ENCODE measurements around the gene SH3BP5L. TPM values are rescaled to one million over a fixed set of nuclear protein-coding genes. Genes with fewer than 3 reads are reported as not detected.
A peak's percentile ranks its signal among the peaks of the same experiment; 100 is the strongest.

SH3BP5L gene
- total and polyA plus RNA-seq, 2 of the 13 experiments (the other 11 are each of a cell fraction or from before 2014, with no cell fraction given) = 10.3 to 14.9 TPM

DNA sequence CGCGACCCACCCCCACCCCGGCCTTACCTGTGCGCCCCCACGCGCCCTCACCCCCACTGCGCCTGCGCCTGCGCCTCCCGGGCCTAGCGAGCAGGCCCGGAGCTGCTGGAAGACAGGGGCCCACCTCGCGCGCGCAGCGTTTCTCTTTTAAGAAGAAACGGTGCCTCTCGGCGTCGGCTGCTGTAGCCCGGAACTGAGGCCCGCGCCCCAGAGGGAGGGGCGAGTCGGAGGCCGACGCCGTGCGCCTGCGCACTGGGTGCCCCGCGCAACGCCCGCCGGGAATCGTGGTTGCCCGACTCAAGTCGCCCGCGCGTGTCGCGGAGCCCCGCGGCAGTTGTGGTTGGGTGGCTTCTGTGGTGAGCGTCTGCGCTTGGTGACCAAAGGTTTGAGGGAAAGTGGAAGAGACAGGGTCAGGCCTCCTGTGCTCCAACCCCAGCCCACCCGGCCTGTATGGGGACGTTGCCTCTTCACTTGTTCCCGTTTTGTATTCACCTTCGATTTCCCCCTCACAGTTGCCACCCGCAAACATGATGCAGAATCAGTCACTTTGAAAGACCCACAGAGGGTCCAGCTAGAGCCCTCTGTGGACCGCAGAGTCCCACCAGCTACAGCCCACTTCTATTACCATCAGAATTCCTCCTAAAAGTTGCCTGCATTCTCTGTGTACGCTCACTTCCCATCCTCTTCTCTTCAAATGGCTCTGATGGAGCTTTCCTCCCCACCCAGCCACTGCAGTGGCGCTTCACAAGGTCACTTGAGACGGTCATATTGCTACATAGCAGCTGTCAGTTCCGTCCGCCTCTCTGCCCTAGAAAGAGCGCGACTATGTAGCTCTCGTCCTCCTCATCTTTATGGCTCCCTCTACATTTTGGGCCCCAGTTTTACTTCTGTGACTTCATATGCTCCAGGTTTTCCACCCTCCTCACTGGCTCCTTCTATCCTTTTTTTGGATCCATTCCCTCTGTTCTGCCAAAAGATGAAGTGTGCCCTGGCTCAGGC lies 33.5 kb upstream of the SH3BP5L start, which contains the start of gene ZNF692 (continued):
- TF ChIP-seq SUZ12 (IDR thresholded peaks at IDR 0.05; ENCODE audit: low read depth, low read length) (peak; percentile 20; the same call in 1 of the 2 replicates), ZNF44 (CRISPR knock-in tag; IDR thresholded peaks at IDR 0.05) (no peak), IKZF1 (IDR thresholded peaks at IDR 0.05) (no peak), POLR2AphosphoS2 (IDR thresholded peaks at IDR 0.05; ENCODE audit: low read depth, low read length) (no peak), CBX1 (IDR thresholded peaks at IDR 0.05; ENCODE audit: low read depth) (peak; percentile 45), BCL6 (CRISPR knock-in tag; IDR thresholded peaks at IDR 0.05) (peak; percentile 26), RNF2 (conservative IDR thresholded peaks at IDR 0.05; ENCODE audit: low read depth) (0 out of 2 replicates have a peak, but pooled peaks have one; percentile 39), HNRNPK (IDR thresholded peaks at IDR 0.05; ENCODE audit: low read depth, low read length, poor library complexity, severe bottlenecking) (peak; percentile 52), NRL (CRISPR knock-in tag; IDR thresholded peaks at IDR 0.05; ENCODE audit: borderline replicate concordance) (peak; percentile 81; the same call in 1 of the 2 replicates), KDM6A (CRISPR knock-in tag; IDR thresholded peaks at IDR 0.05; ENCODE audit: low read depth) (no peak), KAT8 (CRISPR knock-in tag; IDR thresholded peaks at IDR 0.05) (peak; percentile 88), FOXC1 (CRISPR knock-in tag; IDR thresholded peaks at IDR 0.05; ENCODE audit: borderline replicate concordance) (peak; percentile 46; the same call in 1 of the 2 replicates), SIX1 (CRISPR knock-in tag; IDR thresholded peaks at IDR 0.05; ENCODE audit: borderline replicate concordance) (no peak), RFXAP (CRISPR knock-in tag; IDR thresholded peaks at IDR 0.05; ENCODE audit: borderline replicate concordance) (peak; percentile 94; the same call in 1 of the 2 replicates)
- TF ChIP-seq, protein P1, sequence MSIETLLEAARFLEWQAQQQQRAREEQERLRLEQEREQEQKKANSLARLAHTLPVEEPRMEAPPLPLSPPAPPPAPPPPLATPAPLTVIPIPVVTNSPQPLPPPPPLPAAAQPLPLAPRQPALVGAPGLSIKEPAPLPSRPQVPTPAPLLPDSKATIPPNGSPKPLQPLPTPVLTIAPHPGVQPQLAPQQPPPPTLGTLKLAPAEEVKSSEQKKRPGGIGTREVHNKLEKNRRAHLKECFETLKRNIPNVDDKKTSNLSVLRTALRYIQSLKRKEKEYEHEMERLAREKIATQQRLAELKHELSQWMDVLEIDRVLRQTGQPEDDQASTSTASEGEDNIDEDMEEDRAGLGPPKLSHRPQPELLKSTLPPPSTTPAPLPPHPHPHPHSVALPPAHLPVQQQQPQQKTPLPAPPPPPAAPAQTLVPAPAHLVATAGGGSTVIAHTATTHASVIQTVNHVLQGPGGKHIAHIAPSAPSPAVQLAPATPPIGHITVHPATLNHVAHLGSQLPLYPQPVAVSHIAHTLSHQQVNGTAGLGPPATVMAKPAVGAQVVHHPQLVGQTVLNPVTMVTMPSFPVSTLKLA (IDR thresholded peaks at IDR 0.05) = no peak
- TF ChIP-seq, protein P2, sequence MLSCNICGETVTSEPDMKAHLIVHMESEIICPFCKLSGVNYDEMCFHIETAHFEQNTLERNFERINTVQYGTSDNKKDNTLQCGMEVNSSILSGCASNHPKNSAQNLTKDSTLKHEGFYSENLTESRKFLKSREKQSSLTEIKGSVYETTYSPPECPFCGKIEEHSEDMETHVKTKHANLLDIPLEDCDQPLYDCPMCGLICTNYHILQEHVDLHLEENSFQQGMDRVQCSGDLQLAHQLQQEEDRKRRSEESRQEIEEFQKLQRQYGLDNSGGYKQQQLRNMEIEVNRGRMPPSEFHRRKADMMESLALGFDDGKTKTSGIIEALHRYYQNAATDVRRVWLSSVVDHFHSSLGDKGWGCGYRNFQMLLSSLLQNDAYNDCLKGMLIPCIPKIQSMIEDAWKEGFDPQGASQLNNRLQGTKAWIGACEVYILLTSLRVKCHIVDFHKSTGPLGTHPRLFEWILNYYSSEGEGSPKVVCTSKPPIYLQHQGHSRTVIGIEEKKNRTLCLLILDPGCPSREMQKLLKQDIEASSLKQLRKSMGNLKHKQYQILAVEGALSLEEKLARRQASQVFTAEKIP (CRISPR knock-in tag; IDR thresholded peaks at IDR 0.05; ENCODE audit: borderline replicate concordance) = no peak
- TF ChIP-seq, protein P3, sequence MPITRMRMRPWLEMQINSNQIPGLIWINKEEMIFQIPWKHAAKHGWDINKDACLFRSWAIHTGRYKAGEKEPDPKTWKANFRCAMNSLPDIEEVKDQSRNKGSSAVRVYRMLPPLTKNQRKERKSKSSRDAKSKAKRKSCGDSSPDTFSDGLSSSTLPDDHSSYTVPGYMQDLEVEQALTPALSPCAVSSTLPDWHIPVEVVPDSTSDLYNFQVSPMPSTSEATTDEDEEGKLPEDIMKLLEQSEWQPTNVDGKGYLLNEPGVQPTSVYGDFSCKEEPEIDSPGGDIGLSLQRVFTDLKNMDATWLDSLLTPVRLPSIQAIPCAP (CRISPR knock-in tag; IDR thresholded peaks at IDR 0.05; ENCODE audit: low read depth) = no peak
- TF ChIP-seq, protein P4, sequence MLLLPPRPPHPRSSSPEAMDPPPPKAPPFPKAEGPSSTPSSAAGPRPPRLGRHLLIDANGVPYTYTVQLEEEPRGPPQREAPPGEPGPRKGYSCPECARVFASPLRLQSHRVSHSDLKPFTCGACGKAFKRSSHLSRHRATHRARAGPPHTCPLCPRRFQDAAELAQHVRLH (CRISPR knock-in tag; IDR thresholded peaks at IDR 0.05; ENCODE audit: borderline replicate concordance, low read depth) = 0 out of 2 replicates have a peak, but pooled peaks have one; percentile 8
- TF ChIP-seq, protein P5, sequence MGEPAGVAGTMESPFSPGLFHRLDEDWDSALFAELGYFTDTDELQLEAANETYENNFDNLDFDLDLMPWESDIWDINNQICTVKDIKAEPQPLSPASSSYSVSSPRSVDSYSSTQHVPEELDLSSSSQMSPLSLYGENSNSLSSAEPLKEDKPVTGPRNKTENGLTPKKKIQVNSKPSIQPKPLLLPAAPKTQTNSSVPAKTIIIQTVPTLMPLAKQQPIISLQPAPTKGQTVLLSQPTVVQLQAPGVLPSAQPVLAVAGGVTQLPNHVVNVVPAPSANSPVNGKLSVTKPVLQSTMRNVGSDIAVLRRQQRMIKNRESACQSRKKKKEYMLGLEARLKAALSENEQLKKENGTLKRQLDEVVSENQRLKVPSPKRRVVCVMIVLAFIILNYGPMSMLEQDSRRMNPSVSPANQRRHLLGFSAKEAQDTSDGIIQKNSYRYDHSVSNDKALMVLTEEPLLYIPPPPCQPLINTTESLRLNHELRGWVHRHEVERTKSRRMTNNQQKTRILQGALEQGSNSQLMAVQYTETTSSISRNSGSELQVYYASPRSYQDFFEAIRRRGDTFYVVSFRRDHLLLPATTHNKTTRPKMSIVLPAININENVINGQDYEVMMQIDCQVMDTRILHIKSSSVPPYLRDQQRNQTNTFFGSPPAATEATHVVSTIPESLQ (CRISPR knock-in tag; conservative IDR thresholded peaks at IDR 0.05) = no peak
